HT-29 (cell line): ENCODE data around the gene ASGR1. TPM values are rescaled to one million over a fixed set of nuclear protein-coding genes. Genes with fewer than 3 reads are reported as not detected.
"Not testable (repeated sequence)": the region's sequence is repeated elsewhere in the genome, so short reads cannot be mapped to it uniquely, and the experiment has no call there.

ENCODE experiments used
- DNase-seq: peaks from one replicate; pipeline ENCODE4 v3.0.0-alpha.2; 2015; ENCODE audit warnings: low spot score
- total RNA-seq: library from RNA; depleted of rRNA; stranded (reverse); fragments of >200 nt; shearing (Covaris generic); gene quantifications from 2 replicates; pipeline ENCODE4 v1.2.3, GENCODE V29; 2014

ASGR1 gene
- total RNA-seq, 1 experiment from 2014 or later: not detected

- no peak for DNase-seq
Observed at GRCh38 chr17:7191069-7191468, 11.9 kb upstream of the ASGR1 start.

- DNase-seq: no peak
Observed at GRCh38 chr17:7190276-7190917, 11.2 kb upstream of the ASGR1 start.

GRCh38 chr17:7186241-7186640 is 7.1 kb upstream of the ASGR1 start:
- no peak for DNase-seq

- no peak for DNase-seq
Observed at GRCh38 chr17:7184647-7185046, 5.5 kb upstream of the ASGR1 start.

GRCh38 chr17:7184091-7184488 is 4.9 kb upstream of the ASGR1 start:
- DNase-seq: peak; percentile 61

- no peak for DNase-seq
Observed at GRCh38 chr17:7183433-7184090, 4.4 kb upstream of the ASGR1 start.

- DNase-seq: not testable (repeated sequence)
Observed at GRCh38 chr17:7182101-7182500, 2.9 kb upstream of the ASGR1 start.

GRCh38 chr17:7178973-7179316 is 225 bp downstream of the ASGR1 start:
- DNase-seq: no peak

- DNase-seq: no peak
Observed at GRCh38 chr17:7177954-7178477, 1.2 kb downstream of the ASGR1 start.

GRCh38 chr17:7177191-7177953 is 1.8 kb downstream of the ASGR1 start:
- peak; percentile 45 for DNase-seq

GRCh38 chr17:7176841-7177190 is 2.4 kb downstream of the ASGR1 start:
- DNase-seq: no peak

GRCh38 chr17:7176107-7176840 is 2.9 kb downstream of the ASGR1 start:
- DNase-seq: no peak

- no peak for DNase-seq
Observed at GRCh38 chr17:7175330-7175733, 3.8 kb downstream of the ASGR1 start.

GRCh38 chr17:7174603-7175326 is 4.4 kb downstream of the ASGR1 start:
- DNase-seq: no peak

- peak; percentile 62 for DNase-seq
Observed at GRCh38 chr17:7173687-7174602, 5.2 kb downstream of the ASGR1 start.

GRCh38 chr17:7172522-7173191 is 6.5 kb downstream of the ASGR1 start:
- DNase-seq: not testable (repeated sequence)

GRCh38 chr17:7169565-7169908 is 9.6 kb downstream of the ASGR1 start:
- not testable (repeated sequence) for DNase-seq

GRCh38 chr17:7168841-7169564 is 10.2 kb downstream of the ASGR1 start:
- DNase-seq: not testable (repeated sequence)

- DNase-seq: no peak
Observed at GRCh38 chr17:7167832-7168231, 11.3 kb downstream of the ASGR1 start.
